ENCODE results near the gene HAAO. TPM values are rescaled to one million over a fixed set of nuclear protein-coding genes. Genes with fewer than 3 reads are reported as not detected.
"Not testable (repeated sequence)": the region's sequence is repeated elsewhere in the genome, so short reads cannot be mapped to it uniquely, and the experiment has no call there.

HAAO gene
- total RNA-seq: 1.9 TPM
- long read RNA-seq, partial matches to known transcripts: 1 of 1 reads
- long read RNA-seq, other reads (novel, unspliced or antisense): 0 of 1 reads

DNA sequence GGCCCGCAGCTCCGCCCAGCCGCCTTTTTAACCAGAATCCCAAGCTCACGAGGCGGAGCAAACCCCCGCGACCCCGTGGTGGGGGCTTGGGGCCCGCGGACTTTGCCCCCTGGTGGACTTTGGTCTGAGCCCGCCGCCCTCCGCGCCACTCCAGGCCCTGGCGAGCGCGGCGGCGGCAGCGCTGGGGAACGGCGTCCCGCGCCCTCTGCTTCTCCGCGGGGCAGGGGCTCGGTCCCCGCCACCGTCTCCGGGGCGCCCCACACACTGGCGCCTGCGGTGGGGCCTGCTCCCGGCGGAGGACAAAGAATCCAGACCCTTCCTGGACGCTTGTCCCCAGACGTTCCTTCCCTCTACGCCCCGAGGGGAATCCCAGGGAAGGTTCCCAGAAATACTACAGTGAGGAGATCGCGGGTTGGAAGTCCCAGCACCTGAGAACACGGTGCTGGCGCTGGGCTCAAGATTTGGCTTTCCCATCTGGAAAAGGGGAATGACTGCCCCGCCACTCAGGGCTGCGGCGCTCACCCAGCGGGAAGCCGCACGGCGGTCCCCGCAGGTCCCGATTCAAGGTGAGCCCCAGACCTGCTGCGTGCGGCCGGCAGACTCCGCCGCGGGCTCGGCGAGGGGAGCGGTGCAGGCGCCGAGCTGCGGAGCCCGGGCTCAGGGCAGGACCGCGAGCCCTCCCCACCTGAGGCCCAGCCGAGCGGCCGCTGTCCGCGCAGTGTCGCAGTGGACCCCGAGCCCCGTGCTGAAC, at the start of gene HAAO:
Gene HAAO (minus strand): TSS at position 1 of the 751 bp plus-strand sequence. CDS start 47 bp downstream, outside the sequence.
- ATAC-seq: peak; percentile 57

GRCh38 chr2:42841344-42841743, 49.0 kb upstream of the HAAO start:
- intact Hi-C loops (cut with DNase I): no loop called here
- peak; percentile 15 for DNase-seq (ENCODE audit: missing footprints)
- no peak for ATAC-seq

More for the DNA sequence above, at the start of gene HAAO:
- no peak for DNase-seq (ENCODE audit: missing footprints)
- intact Hi-C loops (cut with DNase I): no loop called here

GRCh38 chr2:42840760-42841159, 48.4 kb upstream of the HAAO start:
- DNase-seq (ENCODE audit: missing footprints): peak; percentile 33
- ATAC-seq: no peak
- intact Hi-C loops (cut with DNase I): no loop called here

- intact Hi-C loops (cut with DNase I): no loop called here
- DNase-seq (ENCODE audit: missing footprints): peak; percentile 43
- ATAC-seq: peak; percentile 59
These were observed 47.6 kb upstream of the HAAO start for GRCh38 chr2:42839809-42840501.

- ATAC-seq (no peak), DNase-seq (ENCODE audit: missing footprints) (no peak)
- intact Hi-C loops (cut with DNase I): no loop called here
These were observed 45.8 kb upstream of the HAAO start for GRCh38 chr2:42838133-42838532.

DNA sequence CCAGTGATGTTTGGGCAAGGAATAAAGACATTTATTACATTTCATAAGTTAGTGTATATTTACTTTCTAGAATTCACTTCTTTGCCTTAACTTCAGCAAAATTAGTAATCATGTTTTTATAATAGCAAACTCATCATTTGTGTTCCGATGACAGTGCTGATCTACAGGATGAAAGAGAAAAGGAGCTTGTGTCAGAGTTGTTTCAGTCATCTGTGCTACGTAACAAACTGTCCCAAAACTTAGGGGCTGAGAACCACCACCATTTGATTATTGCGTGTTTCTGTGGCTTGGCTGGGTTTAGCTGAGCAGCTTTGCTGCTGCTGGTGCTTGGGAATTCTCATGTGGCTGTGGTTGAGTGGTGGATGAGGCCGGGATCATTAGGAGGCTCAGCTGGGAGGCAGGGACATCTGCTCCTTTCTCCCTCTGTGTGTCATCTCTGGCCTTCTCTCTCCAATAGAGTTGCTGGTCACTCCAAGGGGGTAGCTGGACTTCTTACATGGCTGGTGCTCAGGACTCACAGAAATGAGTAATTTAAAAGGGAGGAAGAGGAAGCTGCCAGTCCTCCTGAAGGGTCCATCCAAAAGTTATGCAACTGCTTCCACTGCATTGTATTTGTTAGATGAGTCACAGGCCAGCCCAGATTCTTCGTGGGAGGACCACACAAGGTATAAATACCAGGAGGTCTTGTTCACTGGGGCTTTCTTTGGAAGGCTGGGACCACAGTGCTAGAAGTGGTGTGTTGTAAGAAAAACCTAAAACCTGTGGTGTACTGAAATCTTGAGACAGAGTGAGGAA, 43.4 kb upstream of the HAAO start:
- peak; percentile 61 for ATAC-seq
- DNase-seq (ENCODE audit: missing footprints): peak; percentile 40
- intact Hi-C loops (cut with DNase I): no loop called here

DNA sequence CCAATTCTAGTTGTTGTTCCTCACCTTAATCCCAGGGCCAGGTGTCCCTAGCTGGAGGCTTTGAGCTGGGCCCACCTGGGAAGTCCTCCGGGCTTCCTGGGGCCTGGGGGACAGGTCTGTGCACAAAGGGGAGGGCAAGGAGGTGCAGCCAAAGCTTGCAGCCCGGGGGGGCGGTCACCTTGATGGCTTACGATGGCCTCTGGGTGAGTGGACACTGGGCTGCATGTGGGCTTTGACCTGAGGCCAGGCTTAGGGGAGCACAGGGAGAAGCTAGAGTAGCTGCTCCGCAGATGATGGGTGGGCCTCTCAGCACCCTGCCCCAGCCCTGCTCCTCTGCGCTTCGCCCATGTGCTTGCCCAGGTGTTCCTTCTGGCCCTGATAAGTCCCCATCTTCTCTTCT, 41.8 kb upstream of the HAAO start:
- intact Hi-C loops (cut with DNase I): no loop called here
- DNase-seq (ENCODE audit: missing footprints): peak; percentile 30
- no peak for ATAC-seq

- intact Hi-C loops (cut with DNase I): no loop called here
- no peak for ATAC-seq
- DNase-seq (ENCODE audit: missing footprints): no peak
These were observed 39.9 kb upstream of the HAAO start for GRCh38 chr2:42832289-42832634.

- ATAC-seq; intact Hi-C loops (cut with DNase I): not testable (repeated sequence)
- peak; percentile 43 for DNase-seq (ENCODE audit: missing footprints)
These were observed 39.3 kb upstream of the HAAO start for GRCh38 chr2:42831575-42832288.

GRCh38 chr2:42830922-42831574, 38.7 kb upstream of the HAAO start:
- intact Hi-C loops (cut with DNase I): no loop called here
- ATAC-seq (no peak), DNase-seq (ENCODE audit: missing footprints) (peak; percentile 26)

DNA sequence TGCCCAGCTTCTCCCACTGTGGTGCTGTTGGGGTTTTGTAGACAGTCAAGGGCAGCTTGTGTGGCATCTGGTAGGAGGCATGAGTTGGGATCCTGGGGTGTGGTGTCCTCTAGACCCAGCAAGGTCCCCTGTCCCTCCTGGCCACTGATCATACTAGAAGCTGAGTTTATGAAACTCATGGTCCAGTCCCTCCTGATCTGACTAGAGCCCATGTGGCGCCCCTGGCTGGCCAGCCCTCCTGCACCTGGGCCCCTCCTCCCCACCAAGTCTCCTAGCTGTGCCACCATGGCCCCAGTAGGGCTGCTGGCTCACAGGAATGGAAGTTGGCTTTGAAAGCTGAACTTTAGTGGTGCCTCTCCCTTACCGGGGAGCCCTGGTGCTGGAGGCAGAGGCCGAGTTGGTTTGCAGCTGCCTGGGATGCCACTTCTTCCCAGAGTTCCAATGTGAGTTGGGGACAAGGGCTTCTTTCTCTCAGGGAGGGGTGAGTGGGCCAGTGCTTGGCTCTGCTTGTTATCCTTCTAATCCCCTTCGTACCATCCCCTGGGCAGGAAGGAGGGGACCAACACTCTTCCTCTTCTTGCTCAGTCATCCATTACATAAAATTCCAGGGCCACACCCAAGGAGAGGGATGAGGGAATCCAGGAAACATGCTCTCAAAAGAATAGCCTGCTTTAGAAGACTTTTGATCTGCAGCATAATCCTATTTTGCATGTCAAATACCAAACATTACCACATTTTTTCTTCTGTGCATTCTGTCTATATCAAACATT, 37.5 kb upstream of the HAAO start:
- intact Hi-C loops (cut with DNase I): loop anchor here (2.0 to 5.0 kb wide), 3 partner anchors 399 to 777 kb away; no protein-coding TSS in a partner anchor
- DNase-seq (ENCODE audit: missing footprints) (no peak), ATAC-seq (no peak)

GRCh38 chr2:42828487-42829425, 36.4 kb upstream of the HAAO start:
- peak; percentile 92 for ATAC-seq
- DNase-seq (ENCODE audit: missing footprints): peak; percentile 91
- intact Hi-C loops (cut with DNase I): loop anchor here (1.0 to 5.0 kb wide), 4 partner anchors 400 to 779 kb away; no protein-coding TSS in a partner anchor

- ATAC-seq: peak; percentile 94
- DNase-seq (ENCODE audit: missing footprints): peak; percentile 96
- intact Hi-C loops (cut with DNase I): loop anchor here (1.0 to 5.0 kb wide), 5 partner anchors 401 to 779 kb away; no protein-coding TSS in a partner anchor
These were observed 35.5 kb upstream of the HAAO start for GRCh38 chr2:42827647-42828486.

DNA sequence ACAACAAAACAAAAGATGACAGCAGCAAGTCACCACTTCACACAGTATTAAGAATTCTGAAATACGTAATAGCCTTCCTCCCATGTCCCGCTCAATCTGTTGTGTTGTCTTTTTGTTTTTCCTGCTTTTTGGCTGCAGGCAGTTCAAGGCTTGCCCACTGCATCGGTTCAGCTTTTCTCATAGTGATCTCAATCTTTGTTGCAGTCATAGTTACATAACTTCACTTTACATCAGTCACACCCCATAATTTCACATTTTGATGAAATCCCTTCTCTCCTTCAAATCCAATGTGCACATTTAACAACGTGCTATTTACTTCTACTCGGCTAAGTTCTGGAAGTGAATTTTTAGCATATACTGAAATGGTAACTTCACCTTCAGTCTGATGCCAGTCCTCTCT, 33.8 kb upstream of the HAAO start:
- intact Hi-C loops (cut with DNase I): loop anchor here (5.0 kb wide), 2 partner anchors 716 to 781 kb away; no protein-coding TSS in a partner anchor
- DNase-seq (ENCODE audit: missing footprints) (no peak), ATAC-seq (no peak)

- no peak for DNase-seq (ENCODE audit: missing footprints)
- ATAC-seq: no peak
- intact Hi-C loops (cut with DNase I): no loop called here
These were observed 32.0 kb upstream of the HAAO start for GRCh38 chr2:42824454-42824807.
